ENCODE results near the gene C1QC. TPM values are rescaled to one million over a fixed set of nuclear protein-coding genes. Genes with fewer than 3 reads are reported as not detected.
A peak's percentile ranks its signal among the peaks of the same experiment; 100 is the strongest.
"Not testable (repeated sequence)": the region's sequence is repeated elsewhere in the genome, so short reads cannot be mapped to it uniquely, and the experiment has no call there.

C1QC gene
- total RNA-seq, 1 experiment from 2014 or later, result not detected

GRCh38 chr1:22673486-22674409, 30.3 kb downstream of the C1QC start:
- Histone ChIP-seq H3K4me1 (ENCODE audit: low read length) (no peaks in the 10 kb centered on the region), H3K4me2 (ENCODE audit: low read depth, low read length, poor library complexity, severe bottlenecking) (no peak overlapping the region), H2AFZ (ENCODE audit: low read length) (no peak overlapping the region), H3K27ac (ENCODE audit: low read length) (no peak overlapping the region), H3K79me2 (ENCODE audit: low read length) (no peaks in the 10 kb centered on the region), H3K9me3 (ENCODE audit: low read length) (no peaks in the 10 kb centered on the region), H3K4me3 (ENCODE audit: low read length) (no peak overlapping the region), H3K36me3 (ENCODE audit: insufficient read depth, low read length) (no peaks in the 10 kb centered on the region), H3K9ac (ENCODE audit: low read length) (no peak overlapping the region), H3K9me2 (replicated peaks; ENCODE audit: insufficient read depth, low read length) (no peaks in the 10 kb centered on the region), H3K27me3 (ENCODE audit: low read length) (no peaks in the 10 kb centered on the region), H4K20me1 (ENCODE audit: insufficient read depth, low read depth, low read length) (no peaks in the 10 kb centered on the region)
- DNase-seq, result peak; percentile 67

GRCh38 chr1:22674410-22674749, 30.9 kb downstream of the C1QC start:
- H4K20me1 ChIP-seq (ENCODE audit: insufficient read depth, low read depth, low read length), result no peaks in the 10 kb centered on the region
- H3K9me3 ChIP-seq (ENCODE audit: low read length), result no peaks in the 10 kb centered on the region
- no peaks in the 10 kb centered on the region for H3K79me2 ChIP-seq (ENCODE audit: low read length)
- no peak overlapping the region for H3K4me2 ChIP-seq (ENCODE audit: low read depth, low read length, poor library complexity, severe bottlenecking)
- H3K4me3 ChIP-seq (ENCODE audit: low read length), result no peak overlapping the region
- H3K9me2 ChIP-seq (replicated peaks; ENCODE audit: insufficient read depth, low read length), result no peaks in the 10 kb centered on the region
- H3K4me1 ChIP-seq (ENCODE audit: low read length), result no peaks in the 10 kb centered on the region
- no peak overlapping the region for H3K9ac ChIP-seq (ENCODE audit: low read length)
- H3K27ac ChIP-seq (ENCODE audit: low read length), result no peak overlapping the region
- H2AFZ ChIP-seq (ENCODE audit: low read length), result no peak overlapping the region
- no peaks in the 10 kb centered on the region for H3K27me3 ChIP-seq (ENCODE audit: low read length)
- peak; percentile 44 for DNase-seq
- H3K36me3 ChIP-seq (ENCODE audit: insufficient read depth, low read length), result no peaks in the 10 kb centered on the region

GRCh38 chr1:22676151-22676550, 32.7 kb downstream of the C1QC start:
- not testable (repeated sequence) for H3K9ac ChIP-seq (ENCODE audit: low read length); H3K9me3 ChIP-seq (ENCODE audit: low read length); H2AFZ ChIP-seq (ENCODE audit: low read length); H3K4me1 ChIP-seq (ENCODE audit: low read length); H3K4me2 ChIP-seq (ENCODE audit: low read depth, low read length, poor library complexity, severe bottlenecking); H4K20me1 ChIP-seq (ENCODE audit: insufficient read depth, low read depth, low read length); H3K79me2 ChIP-seq (ENCODE audit: low read length); H3K27ac ChIP-seq (ENCODE audit: low read length); H3K36me3 ChIP-seq (ENCODE audit: insufficient read depth, low read length); H3K27me3 ChIP-seq (ENCODE audit: low read length); DNase-seq; H3K9me2 ChIP-seq (replicated peaks; ENCODE audit: insufficient read depth, low read length); H3K4me3 ChIP-seq (ENCODE audit: low read length)

- no peaks in the 10 kb centered on the region for H3K9me2 ChIP-seq (replicated peaks; ENCODE audit: insufficient read depth, low read length)
- H3K4me3 ChIP-seq (ENCODE audit: low read length), result no peak overlapping the region
- H4K20me1 ChIP-seq (ENCODE audit: insufficient read depth, low read depth, low read length), result no peaks in the 10 kb centered on the region
- H3K27me3 ChIP-seq (ENCODE audit: low read length), result no peaks in the 10 kb centered on the region
- no peaks in the 10 kb centered on the region for H3K4me1 ChIP-seq (ENCODE audit: low read length)
- H3K27ac ChIP-seq (ENCODE audit: low read length), result no peak overlapping the region
- no peak for DNase-seq
- H3K79me2 ChIP-seq (ENCODE audit: low read length), result no peaks in the 10 kb centered on the region
- H2AFZ ChIP-seq (ENCODE audit: low read length), result no peak overlapping the region
- no peak overlapping the region for H3K4me2 ChIP-seq (ENCODE audit: low read depth, low read length, poor library complexity, severe bottlenecking)
- no peaks in the 10 kb centered on the region for H3K36me3 ChIP-seq (ENCODE audit: insufficient read depth, low read length)
- H3K9ac ChIP-seq (ENCODE audit: low read length), result no peak overlapping the region
- no peaks in the 10 kb centered on the region for H3K9me3 ChIP-seq (ENCODE audit: low read length)
These were observed 33.6 kb downstream of the C1QC start for GRCh38 chr1:22676916-22677583.

GRCh38 chr1:22677931-22678896, 34.8 kb downstream of the C1QC start:
- DNase-seq, result no peak
- H3K9me2 ChIP-seq (replicated peaks; ENCODE audit: insufficient read depth, low read length), result no peaks in the 10 kb centered on the region
- no peak overlapping the region for H2AFZ ChIP-seq (ENCODE audit: low read length)

GRCh38 chr1:22680726-22681125, 37.3 kb downstream of the C1QC start:
- Histone ChIP-seq H3K27me3 (ENCODE audit: low read length) (no peaks in the 10 kb centered on the region), H3K4me3 (ENCODE audit: low read length) (no peak overlapping the region)

More at GRCh38 chr1:22677931-22678896, 34.8 kb downstream of the C1QC start:
- H3K27ac ChIP-seq (ENCODE audit: low read length), result no peak overlapping the region
- H3K36me3 ChIP-seq (ENCODE audit: insufficient read depth, low read length), result no peaks in the 10 kb centered on the region
- H4K20me1 ChIP-seq (ENCODE audit: insufficient read depth, low read depth, low read length), result no peaks in the 10 kb centered on the region
- H3K79me2 ChIP-seq (ENCODE audit: low read length), result no peaks in the 10 kb centered on the region
- no peaks in the 10 kb centered on the region for H3K9me3 ChIP-seq (ENCODE audit: low read length)
- no peaks in the 10 kb centered on the region for H3K4me1 ChIP-seq (ENCODE audit: low read length)
- H3K9ac ChIP-seq (ENCODE audit: low read length), result no peak overlapping the region
- H3K4me2 ChIP-seq (ENCODE audit: low read depth, low read length, poor library complexity, severe bottlenecking), result no peak overlapping the region
- no peak overlapping the region for H3K4me3 ChIP-seq (ENCODE audit: low read length)
- no peaks in the 10 kb centered on the region for H3K27me3 ChIP-seq (ENCODE audit: low read length)

GRCh38 chr1:22681556-22682276, 38.3 kb downstream of the C1QC start:
- Histone ChIP-seq H3K79me2 (ENCODE audit: low read length) (no peaks in the 10 kb centered on the region), H3K4me3 (ENCODE audit: low read length) (no peak overlapping the region), H3K27me3 (ENCODE audit: low read length) (no peaks in the 10 kb centered on the region), H3K4me1 (ENCODE audit: low read length) (no peaks in the 10 kb centered on the region), H3K9me2 (replicated peaks; ENCODE audit: insufficient read depth, low read length) (no peaks in the 10 kb centered on the region), H3K9ac (ENCODE audit: low read length) (no peak overlapping the region), H3K36me3 (ENCODE audit: insufficient read depth, low read length) (no peaks in the 10 kb centered on the region), H2AFZ (ENCODE audit: low read length) (no peak overlapping the region), H3K4me2 (ENCODE audit: low read depth, low read length, poor library complexity, severe bottlenecking) (no peak overlapping the region), H4K20me1 (ENCODE audit: insufficient read depth, low read depth, low read length) (no peaks in the 10 kb centered on the region), H3K9me3 (ENCODE audit: low read length) (no peaks in the 10 kb centered on the region), H3K27ac (ENCODE audit: low read length) (no peak overlapping the region)
- DNase-seq, result no peak

More at GRCh38 chr1:22680726-22681125, 37.3 kb downstream of the C1QC start:
- Histone ChIP-seq H3K79me2 (ENCODE audit: low read length) (no peaks in the 10 kb centered on the region), H3K4me2 (ENCODE audit: low read depth, low read length, poor library complexity, severe bottlenecking) (no peak overlapping the region), H3K36me3 (ENCODE audit: insufficient read depth, low read length) (no peaks in the 10 kb centered on the region), H3K4me1 (ENCODE audit: low read length) (no peaks in the 10 kb centered on the region), H3K9me2 (replicated peaks; ENCODE audit: insufficient read depth, low read length) (no peaks in the 10 kb centered on the region), H2AFZ (ENCODE audit: low read length) (no peak overlapping the region), H3K9me3 (ENCODE audit: low read length) (no peaks in the 10 kb centered on the region), H3K27ac (ENCODE audit: low read length) (no peak overlapping the region), H3K9ac (ENCODE audit: low read length) (no peak overlapping the region), H4K20me1 (ENCODE audit: insufficient read depth, low read depth, low read length) (no peaks in the 10 kb centered on the region)
- DNase-seq, result no peak
